ENCODE measurements around the gene POLE. TPM values are rescaled to one million over a fixed set of nuclear protein-coding genes. Genes with fewer than 3 reads are reported as not detected.

The POLE gene
- total RNA-seq = 100 to 1,000 TPM; 125 to 129 TPM

DNA sequence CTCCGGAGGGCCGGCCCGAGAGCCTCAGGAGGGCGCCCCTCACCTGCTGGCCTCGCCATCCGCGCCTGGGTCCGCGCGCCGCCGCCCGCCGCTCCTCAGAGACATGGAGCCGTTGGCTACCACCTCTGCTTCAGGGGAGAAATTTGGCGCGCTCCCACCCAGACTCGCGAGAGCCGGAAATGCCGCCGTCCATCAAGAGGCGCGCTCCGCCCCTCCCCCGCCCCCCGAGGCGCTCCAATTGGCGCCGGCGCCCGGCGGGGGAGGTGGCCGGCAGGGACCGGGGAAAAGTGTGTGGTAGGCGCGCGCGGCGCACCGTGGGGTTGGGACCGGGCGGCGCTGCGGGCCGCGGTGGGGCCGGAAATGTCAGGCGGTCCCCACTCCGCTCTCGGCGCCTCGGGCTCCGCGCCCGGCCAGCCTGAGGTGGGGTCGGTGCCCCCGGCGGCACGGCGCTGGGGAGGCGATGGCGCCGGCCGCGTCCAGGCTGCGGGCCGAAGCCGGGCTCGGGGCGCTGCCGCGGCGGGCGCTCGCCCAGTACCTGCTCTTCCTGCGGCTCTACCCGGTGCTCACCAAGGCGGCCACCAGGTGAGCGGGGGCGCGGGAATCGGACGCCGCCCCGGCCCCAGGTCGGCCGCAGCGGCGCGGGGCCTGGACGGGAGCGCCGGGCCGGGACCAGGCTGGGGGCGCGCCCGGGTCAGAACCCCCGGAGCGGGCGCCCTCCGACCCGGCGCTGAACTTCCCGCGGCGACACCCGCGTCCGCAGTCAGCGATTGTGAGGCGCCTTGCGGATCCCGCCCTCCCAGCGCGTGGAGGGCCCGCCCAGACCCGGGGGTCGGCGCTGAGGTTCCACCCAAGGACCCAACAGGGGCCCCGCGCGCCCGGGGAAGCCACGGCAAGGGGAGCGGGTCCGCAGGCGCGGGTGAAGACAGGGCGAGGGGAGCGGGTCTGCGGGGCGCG, at the start of gene POLE, which contains the start of gene PXMP2:
POLE (minus strand) TSS at position 132 of the 954 bp plus-strand sequence; CDS start at position 105, 27 bp downstream.
PXMP2 (plus strand) TSS at position 377 of the 954 bp plus-strand sequence; CDS start at position 461, 84 bp downstream.
- POLR2A ChIA-PET = interaction anchor here (0.6 kb wide), 1 partner anchor 72 kb away, joined by 4 read pairs; no protein-coding TSS in a partner anchor
- CTCF ChIA-PET = no interaction called here

DNA sequence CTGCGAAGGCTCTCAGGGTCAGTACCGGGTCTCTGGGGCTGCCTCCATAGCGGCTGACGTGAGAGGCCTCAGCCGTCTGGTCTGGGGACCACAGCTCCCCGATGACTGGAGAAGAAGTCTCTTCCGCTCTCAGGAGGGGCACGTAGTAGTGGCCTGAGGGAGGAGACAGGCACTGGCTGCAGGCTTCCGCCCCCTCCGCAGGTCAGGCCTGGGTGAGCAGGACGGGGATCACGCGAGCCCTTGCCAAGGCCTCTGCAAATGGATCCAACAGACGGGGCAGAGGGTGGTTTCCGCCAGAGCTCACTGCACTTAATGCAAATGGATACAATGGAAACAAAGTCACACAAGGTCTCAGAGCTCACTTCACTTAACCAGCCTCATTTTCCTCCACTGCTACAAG, 49.8 kb upstream of the POLE start:
- CTCF ChIA-PET = interaction anchor here (0.6 kb wide), 1 partner anchor 75 kb away, joined by 3 read pairs; no protein-coding TSS in a partner anchor
- POLR2A ChIA-PET = no interaction called here

DNA sequence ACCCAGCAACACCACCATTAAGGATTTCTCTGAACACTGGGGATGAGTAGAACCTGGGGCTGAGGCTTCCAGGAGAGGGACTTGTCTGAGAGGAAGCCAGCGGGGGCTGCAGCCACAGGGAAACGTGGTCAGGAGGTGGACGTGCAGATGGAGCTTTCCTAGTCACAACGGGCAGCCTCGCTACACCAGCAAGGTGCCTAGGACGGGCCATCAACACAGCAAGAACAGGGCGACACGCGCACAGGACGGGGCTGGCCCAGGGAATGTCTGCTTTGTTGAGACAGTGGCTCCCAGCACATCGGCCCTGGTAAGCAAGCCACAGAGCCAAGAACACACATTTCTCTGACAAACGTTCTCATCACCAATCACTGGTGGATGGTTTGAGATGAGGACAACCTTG, 49.2 kb upstream of the POLE start:
- POLR2A ChIA-PET = no interaction called here
- CTCF ChIA-PET = interaction anchor here (0.6 kb wide), 1 partner anchor 75 kb away, joined by 3 read pairs; no protein-coding TSS in a partner anchor

DNA sequence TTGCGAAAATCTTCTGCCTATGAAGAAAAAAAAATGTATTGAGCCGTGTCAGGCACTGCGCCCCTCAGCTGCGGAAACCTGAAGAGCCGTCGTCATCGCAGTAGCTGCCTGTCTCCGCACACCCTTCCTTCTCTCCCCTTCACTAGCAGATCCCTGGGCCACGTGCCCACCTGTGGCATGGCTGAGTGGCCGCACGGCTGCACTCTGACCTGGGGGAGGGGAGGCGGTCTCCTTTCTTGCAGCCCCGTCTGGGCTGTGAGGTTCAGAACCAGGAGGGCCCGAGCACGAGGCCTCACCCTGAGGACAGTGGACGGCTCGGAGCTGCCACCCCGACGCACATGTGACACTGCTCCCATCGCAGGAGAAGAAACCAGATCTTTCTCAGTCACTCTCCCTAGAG, 48.4 kb upstream of the POLE start:
- ChIA-PET CTCF (no interaction called here), POLR2A (no interaction called here)

DNA sequence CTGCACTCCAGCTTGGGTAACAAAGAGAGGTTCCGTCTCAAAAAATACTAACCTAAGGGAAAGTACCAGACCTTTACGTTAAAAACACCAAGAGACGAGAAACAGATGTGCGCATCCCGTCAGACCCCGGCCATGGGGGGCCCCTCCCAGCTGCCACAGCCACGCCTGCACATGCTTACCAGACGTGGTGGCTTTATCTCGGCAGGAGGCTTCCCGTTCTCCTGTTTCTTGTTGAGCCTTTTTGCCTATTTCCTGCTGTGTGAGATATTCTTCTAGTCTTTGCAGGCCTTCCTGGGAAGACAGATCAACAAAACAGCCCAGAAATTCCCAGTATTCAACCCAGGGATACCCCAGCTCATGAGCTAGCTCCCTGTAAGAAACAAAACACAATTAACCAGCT, 47.1 kb upstream of the POLE start:
- CTCF ChIA-PET = interaction anchor here (1.0 kb wide), 1 partner anchor 20 kb away, joined by 3 read pairs; no protein-coding TSS in a partner anchor

GRCh38 chr12:132731574-132731973, 44.4 kb upstream of the POLE start:
- ChIA-PET CTCF (interaction anchor here (1.8 kb wide), 1 partner anchor 10 kb away, joined by 4 read pairs; no protein-coding TSS in a partner anchor), POLR2A (no interaction called here)

More for the DNA sequence above, 47.1 kb upstream of the POLE start:
- POLR2A ChIA-PET = no interaction called here

DNA sequence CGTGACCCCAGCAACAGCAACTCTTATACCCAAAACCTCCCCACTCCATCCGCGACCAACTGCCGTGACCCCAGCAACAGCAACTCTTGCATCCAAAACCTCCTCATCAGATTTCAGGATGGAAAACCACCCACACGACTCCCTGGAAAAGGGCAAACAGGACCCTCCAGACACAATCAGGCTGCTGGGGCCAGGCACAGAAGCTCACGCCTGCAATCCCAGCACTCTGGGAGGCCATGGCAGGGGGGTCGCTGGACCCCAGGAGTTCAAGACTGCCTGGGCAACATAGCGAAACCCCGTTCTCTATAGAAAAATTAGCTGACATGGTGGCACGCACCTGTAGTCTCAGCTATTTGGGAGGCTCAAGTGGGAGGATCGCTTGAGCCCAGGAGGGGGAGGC, 43.2 kb upstream of the POLE start:
- POLR2A ChIA-PET = no interaction called here
- CTCF ChIA-PET = interaction anchor here (0.8 kb wide), 1 partner anchor 21 kb away, joined by 3 read pairs; no protein-coding TSS in a partner anchor

DNA sequence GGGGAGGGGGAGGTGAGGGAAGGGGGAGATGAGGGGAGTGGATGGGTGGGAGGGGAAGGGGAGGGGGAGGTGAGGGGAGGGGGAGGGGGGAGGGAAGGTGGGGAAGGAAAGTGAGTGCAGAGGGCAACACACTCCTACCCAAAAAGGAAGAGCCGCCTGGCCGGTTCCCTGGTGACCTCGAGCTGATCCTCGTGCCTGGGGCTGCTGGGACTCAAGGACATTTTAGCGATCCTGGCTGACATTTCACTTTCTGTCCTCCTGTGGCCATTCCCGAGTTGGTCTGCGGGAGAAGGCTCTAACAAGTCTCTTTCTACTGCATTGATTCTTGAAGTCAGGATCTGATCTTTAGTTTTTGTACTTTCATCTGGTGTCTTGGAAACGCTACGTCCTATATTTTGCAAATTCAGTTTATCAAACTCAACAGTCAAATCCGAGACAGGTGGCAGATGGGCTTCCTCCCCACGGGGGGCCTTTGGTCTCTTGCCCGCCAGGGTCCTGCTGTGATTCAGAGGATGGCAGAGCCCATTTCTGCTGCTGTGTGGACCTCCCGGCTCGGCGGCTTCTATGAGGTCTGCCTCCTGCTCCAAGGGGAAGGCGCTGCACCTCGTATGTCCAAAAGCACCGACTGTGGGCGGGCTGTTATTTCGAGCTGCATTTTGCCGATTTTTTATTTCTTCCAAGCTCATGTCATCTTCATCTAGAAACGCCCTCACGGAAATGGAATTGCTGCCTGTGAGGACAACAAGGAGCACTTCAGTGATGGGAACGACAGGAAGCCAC, 42.6 kb upstream of the POLE start:
- POLR2A ChIA-PET = interaction anchor here (0.6 kb wide), 1 partner anchor 14 kb away, joined by 3 read pairs; no protein-coding TSS in a partner anchor

GRCh38 chr12:132728502-132728901, 41.4 kb upstream of the POLE start:
- ChIA-PET POLR2A (no interaction called here), CTCF (interaction anchor here (0.9 kb wide), 1 partner anchor 52 kb away, joined by 3 read pairs; no protein-coding TSS in a partner anchor)

More for the DNA sequence above, 42.6 kb upstream of the POLE start:
- CTCF ChIA-PET = interaction anchor here (0.8 to 0.9 kb wide), 2 partner anchors 20 to 53 kb away, joined by 3 read pairs; no protein-coding TSS in a partner anchor

GRCh38 chr12:132727091-132727794, 40.1 kb upstream of the POLE start:
- POLR2A ChIA-PET = interaction anchor here (0.5 kb wide), 1 partner anchor 19 kb away, joined by 7 read pairs; no protein-coding TSS in a partner anchor
- CTCF ChIA-PET = no interaction called here

- ChIA-PET CTCF (no interaction called here), POLR2A (no interaction called here)
These were observed 39.2 kb upstream of the POLE start for GRCh38 chr12:132726386-132726785.

DNA sequence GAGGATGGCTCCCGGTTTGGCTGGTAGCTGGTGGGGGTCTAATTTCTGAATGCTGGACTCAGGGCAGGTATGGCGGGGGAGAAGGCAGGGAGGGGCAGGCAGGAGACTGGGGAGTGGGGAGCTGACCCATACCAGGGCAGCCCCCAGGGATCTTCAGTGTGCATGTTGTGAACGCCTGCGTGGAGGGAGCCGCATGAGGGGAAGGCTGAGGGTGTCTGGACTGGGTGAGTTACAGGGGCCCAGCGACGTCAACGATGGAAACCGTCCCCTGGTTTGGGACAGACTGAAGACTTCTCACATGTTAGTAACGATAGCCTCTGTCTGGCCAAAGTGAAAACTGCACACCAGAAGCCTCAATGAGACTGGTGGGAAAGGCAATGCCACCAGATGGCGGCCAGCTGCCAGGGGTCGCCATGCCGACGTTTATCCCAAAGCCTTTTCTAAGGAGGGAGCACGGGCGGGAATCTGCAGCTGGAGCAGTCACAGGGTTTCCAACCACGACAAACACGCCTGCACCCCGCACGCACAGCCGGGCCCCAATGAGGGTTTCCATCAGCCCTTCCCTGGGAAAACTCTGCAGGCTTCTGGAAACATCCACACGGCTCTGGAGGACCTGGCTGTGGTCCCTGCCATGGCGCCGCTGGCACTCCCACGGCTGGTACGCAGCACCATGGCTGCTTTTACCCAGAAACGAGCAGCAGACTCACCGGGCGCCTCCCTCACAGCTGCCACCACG, 37.5 kb upstream of the POLE start:
- CTCF ChIA-PET = no interaction called here
- POLR2A ChIA-PET = interaction anchor here (0.7 kb wide), 1 partner anchor 17 kb away, joined by 4 read pairs; no protein-coding TSS in a partner anchor

- ChIA-PET CTCF (no interaction called here), POLR2A (interaction anchor here (0.7 kb wide), 1 partner anchor 18 kb away, joined by 4 read pairs; no protein-coding TSS in a partner anchor)
These were observed 36.6 kb upstream of the POLE start for GRCh38 chr12:132723764-132724140.

- ChIA-PET POLR2A (interaction anchor here (0.6 kb wide), 1 partner anchor 39 kb away, joined by 3 read pairs; no protein-coding TSS in a partner anchor), CTCF (interaction anchor here (0.7 kb wide), 1 partner anchor 9 kb away, joined by 3 read pairs; no protein-coding TSS in a partner anchor)
These were observed 36.0 kb upstream of the POLE start for GRCh38 chr12:132723015-132723763.

GRCh38 chr12:132720606-132721345, 33.6 kb upstream of the POLE start:
- POLR2A ChIA-PET = interaction anchor here (0.7 kb wide), 1 partner anchor 151 kb away, joined by 3 read pairs; no protein-coding TSS in a partner anchor
- CTCF ChIA-PET = no interaction called here

DNA sequence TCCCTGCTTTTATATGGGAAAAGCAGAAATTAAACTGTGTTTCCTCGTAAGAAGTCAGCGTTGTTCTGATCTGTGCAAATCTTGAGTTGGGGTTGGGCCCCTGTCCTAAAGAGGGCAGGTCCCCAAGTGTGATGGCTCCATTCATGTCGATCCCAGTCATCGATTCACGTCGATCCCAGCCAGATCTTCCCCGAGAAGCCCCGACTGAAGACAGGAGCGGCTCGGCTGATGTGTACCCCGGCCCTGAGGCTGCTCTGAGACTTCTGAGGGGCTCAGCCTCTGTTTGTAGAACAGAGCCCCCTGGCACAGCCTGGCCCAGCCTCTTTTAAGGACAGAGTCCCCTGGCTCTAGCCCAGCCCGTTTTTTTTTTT, 32.8 kb upstream of the POLE start:
- POLR2A ChIA-PET = interaction anchor here (0.7 kb wide), 1 partner anchor 150 kb away, joined by 3 read pairs; no protein-coding TSS in a partner anchor
- CTCF ChIA-PET = no interaction called here
